Measurements from ENCODE around the gene HECTD4. TPM values are rescaled to one million over a fixed set of nuclear protein-coding genes. Genes with fewer than 3 reads are reported as not detected.

HECTD4 gene
- total and polyA plus RNA-seq, 2 donors (not counting 1 experiment from before 2014, with no cell fraction given) = 46.4 to 92.2 TPM

GRCh38 chr12:112179916-112180315 is 202.3 kb downstream of the HECTD4 start:
- no peak overlapping the region for H2AFZ ChIP-seq (ENCODE audit: insufficient read depth, low read depth, low read length, poor library complexity, severe bottlenecking)
- 100% methylated on average over 1 of the region's 2 CpGs for WGBS (ENCODE audit: insufficient coverage)
- H3K9me3 ChIP-seq (ENCODE audit: control extremely low read depth in 1 of 3, control insufficient read depth in 2 of 3, insufficient read depth in 1 of 3, low read length in 2 of 3) = no peaks in the 10 kb centered on the region
- no peak overlapping the region for H3K4me2 ChIP-seq (replicated peaks; ENCODE audit: low read depth, low read length, poor library complexity, severe bottlenecking)
- H3K4me3 Mint-ChIP-seq = no peak overlapping the region
- no peaks in the 10 kb centered on the region for H3K4me1 ChIP-seq (ENCODE audit: control insufficient read depth in 2 of 2, insufficient read depth in 2 of 2, low read length in 2 of 2)
- no peak for TF ChIP-seq EZH2 (IDR thresholded peaks at IDR 0.05; ENCODE audit: borderline replicate concordance, insufficient read depth, low read depth, low read length, poor library complexity, severe bottlenecking)
- TF ChIP-seq CTCF (IDR thresholded peaks at IDR 0.05) = no peak
- peaks cover 17 to 77% of the 10 kb centered on the region in 2 experiments for H3K36me3 ChIP-seq (replicated peaks in 1 of 2; ENCODE audit: control extremely low read depth in 1 of 2, control insufficient read depth in 1 of 2, extremely low read depth in 1 of 2, insufficient read depth in 2 of 2, low read length in 1 of 2)
- intact Hi-C loops (cut with micrococcal nuclease) = no loop called here
- no peaks in the 10 kb centered on the region for H3K27me3 Mint-ChIP-seq
- POLR2A ChIA-PET = no interaction called here
- no peaks in the 10 kb centered on the region for H3K4me1 Mint-ChIP-seq
- H3K27ac ChIP-seq (ENCODE audit: low read length in 2 of 2) = no peak overlapping the region
- DNase-seq (no peak), ATAC-seq (ENCODE audit: low read depth) (no peak)
- no peaks in the 10 kb centered on the region for H3K27me3 ChIP-seq (replicated peaks in 1 of 4; ENCODE audit: control extremely low read depth in 1 of 4, control insufficient read depth in 3 of 4, insufficient read depth in 4 of 4, low read length in 3 of 4)
- no peak overlapping the region for H3K9ac ChIP-seq (ENCODE audit: low read length)
- H3K79me2 ChIP-seq (ENCODE audit: control insufficient read depth, insufficient read depth, low read length) = no peaks in the 10 kb centered on the region
- H4K20me1 ChIP-seq (ENCODE audit: control insufficient read depth, insufficient read depth, low read length, poor library complexity, severe bottlenecking) = no peaks in the 10 kb centered on the region
- no peak overlapping the region for H3K4me3 ChIP-seq (ENCODE audit: control extremely low read depth in 1 of 5, extremely low read depth in 1 of 5, insufficient read depth in 1 of 5, low read depth in 2 of 5, low read length in 4 of 5)
- CTCF ChIA-PET = no interaction called here
- H3K9me3 Mint-ChIP-seq (ENCODE audit: insufficient read depth) = no peaks in the 10 kb centered on the region
- no peak overlapping the region for H3K27ac Mint-ChIP-seq

GRCh38 chr12:112179341-112179740 is 202.9 kb downstream of the HECTD4 start:
- intact Hi-C loops (cut with micrococcal nuclease) = no loop called here
- no peak overlapping the region for H3K9ac ChIP-seq (ENCODE audit: low read length)
- WGBS (ENCODE audit: insufficient coverage) = 99% methylated on average over 10 of the region's 11 CpGs

More at GRCh38 chr12:112179341-112179740, 202.9 kb downstream of the HECTD4 start:
- Histone ChIP-seq H2AFZ (ENCODE audit: insufficient read depth, low read depth, low read length, poor library complexity, severe bottlenecking) (no peak overlapping the region), H3K79me2 (ENCODE audit: control insufficient read depth, insufficient read depth, low read length) (no peaks in the 10 kb centered on the region), H4K20me1 (ENCODE audit: control insufficient read depth, insufficient read depth, low read length, poor library complexity, severe bottlenecking) (no peaks in the 10 kb centered on the region), H3K9me3 (ENCODE audit: control extremely low read depth in 1 of 3, control insufficient read depth in 2 of 3, insufficient read depth in 1 of 3, low read length in 2 of 3) (no peaks in the 10 kb centered on the region), H3K4me3 (ENCODE audit: control extremely low read depth in 1 of 5, extremely low read depth in 1 of 5, insufficient read depth in 1 of 5, low read depth in 2 of 5, low read length in 4 of 5) (no peak overlapping the region), H3K36me3 (replicated peaks in 1 of 2; ENCODE audit: control extremely low read depth in 1 of 2, control insufficient read depth in 1 of 2, extremely low read depth in 1 of 2, insufficient read depth in 2 of 2, low read length in 1 of 2) (peaks cover 19 to 75% of the 10 kb centered on the region in 2 experiments), H3K27me3 (replicated peaks in 1 of 4; ENCODE audit: control extremely low read depth in 1 of 4, control insufficient read depth in 3 of 4, insufficient read depth in 4 of 4, low read length in 3 of 4) (no peaks in the 10 kb centered on the region), H3K4me1 (ENCODE audit: control insufficient read depth in 2 of 2, insufficient read depth in 2 of 2, low read length in 2 of 2) (no peaks in the 10 kb centered on the region), H3K27ac (ENCODE audit: low read length in 2 of 2) (no peak overlapping the region), H3K4me2 (replicated peaks; ENCODE audit: low read depth, low read length, poor library complexity, severe bottlenecking) (no peak overlapping the region)
- Mint-ChIP-seq H3K4me1 (no peaks in the 10 kb centered on the region), H3K9me3 (ENCODE audit: insufficient read depth) (no peaks in the 10 kb centered on the region), H3K27me3 (no peaks in the 10 kb centered on the region), H3K27ac (no peak overlapping the region), H3K4me3 (no peak overlapping the region)
- CTCF ChIA-PET = no interaction called here
- TF ChIP-seq CTCF (IDR thresholded peaks at IDR 0.05) = no peak
- no peak for TF ChIP-seq EZH2 (IDR thresholded peaks at IDR 0.05; ENCODE audit: borderline replicate concordance, insufficient read depth, low read depth, low read length, poor library complexity, severe bottlenecking)
- ATAC-seq (ENCODE audit: low read depth) = no peak
- DNase-seq = no peak
- POLR2A ChIA-PET = no interaction called here

Data from B cell (primary cell).